HG03571 (cell line): ENCODE measurements around the gene TREML2.
"Not testable (repeated sequence)": the region's sequence is repeated elsewhere in the genome, so short reads cannot be mapped to it uniquely, and the experiment has no call there.

Experiments used
- ATAC-seq: cut with Tn5 transposase; IDR thresholded peaks from one replicate; pipeline ENCODE4 v1.9.1; 2021; ENCODE audit not compliant: unreplicated experiment

Gene TREML2

GRCh38 chr6:41200901-41201763 is at the start of gene TREML2:
Gene TREML2, minus strand, starts transcription at chr6:41201149. Its CDS starts 141 bp downstream, at chr6:41201008.
- ATAC-seq: no peak

GRCh38 chr6:41247882-41248705 is 47.1 kb upstream of the TREML2 start:
- no peak for ATAC-seq

GRCh38 chr6:41247288-41247865 is 46.4 kb upstream of the TREML2 start:
- ATAC-seq: no peak

- not testable (repeated sequence) for ATAC-seq
Observed at GRCh38 chr6:41246529-41246928, 45.6 kb upstream of the TREML2 start.

- no peak for ATAC-seq
Observed at GRCh38 chr6:41239467-41240159, 38.7 kb upstream of the TREML2 start.

- ATAC-seq: no peak
Observed at GRCh38 chr6:41237128-41237527, 36.2 kb upstream of the TREML2 start.

GRCh38 chr6:41236276-41236675 is 35.3 kb upstream of the TREML2 start:
- ATAC-seq: no peak

- no peak for ATAC-seq
Observed at GRCh38 chr6:41232667-41233066, 31.7 kb upstream of the TREML2 start.

- ATAC-seq: no peak
Observed at GRCh38 chr6:41231246-41231645, 30.3 kb upstream of the TREML2 start.

GRCh38 chr6:41229721-41230120 is 28.8 kb upstream of the TREML2 start:
- ATAC-seq: no peak

- ATAC-seq: no peak
Observed at GRCh38 chr6:41228616-41229015, 27.7 kb upstream of the TREML2 start.

- ATAC-seq: no peak
Observed at GRCh38 chr6:41228096-41228495, 27.1 kb upstream of the TREML2 start, which contains the start of gene TREML4. Gene TREML4, plus strand, starts transcription at chr6:41228349. Its CDS starts 79 bp downstream, at chr6:41228428.

- ATAC-seq: no peak
Observed at GRCh38 chr6:41226752-41227151, 25.8 kb upstream of the TREML2 start.

GRCh38 chr6:41224800-41225199 is 23.9 kb upstream of the TREML2 start:
- ATAC-seq: no peak

- no peak for ATAC-seq
Observed at GRCh38 chr6:41222513-41222912, 21.6 kb upstream of the TREML2 start.

- no peak for ATAC-seq
Observed at GRCh38 chr6:41222045-41222444, 21.1 kb upstream of the TREML2 start.

- no peak for ATAC-seq
Observed at GRCh38 chr6:41216616-41217015, 15.7 kb upstream of the TREML2 start.

GRCh38 chr6:41215777-41216176 is 14.8 kb upstream of the TREML2 start:
- ATAC-seq: no peak

- ATAC-seq: no peak
Observed at GRCh38 chr6:41214559-41215238, 13.8 kb upstream of the TREML2 start.

GRCh38 chr6:41209547-41210320 is 8.8 kb upstream of the TREML2 start:
- no peak for ATAC-seq
